H1 (cell line): ENCODE measurements around the gene SECTM1.

Experiments
- JUND ChIP-seq: IDR thresholded peaks from 2 replicates; pipeline ENCODE4 v1.6.1; 2011; ENCODE audit warnings: mild to moderate bottlenecking, improper control_type of control experiment, low read length
- POLR2AphosphoS5 ChIP-seq: IDR thresholded peaks from 2 replicates; pipeline ENCODE4 v1.6.1; 2011; ENCODE audit warnings: low read depth, low read length
- TF ChIP-seq, protein P1 (sequence below), 3 experiments: IDR thresholded peaks; 1 replicate in 2 of 3; 2 replicates in 1 of 3; pipeline versions ENCODE4 v1.5.1 to v1.6.1; 2011; ENCODE audit warnings: low read length in 3 of 3, mild to moderate bottlenecking in 3 of 3, inconsistent platforms in 2 of 3, low read depth in 1 of 3, moderate library complexity in 1 of 3; ENCODE audit not compliant: insufficient read depth in 1 of 3; ENCODE audit errors: control extremely low read depth in 1 of 3

DNA sequence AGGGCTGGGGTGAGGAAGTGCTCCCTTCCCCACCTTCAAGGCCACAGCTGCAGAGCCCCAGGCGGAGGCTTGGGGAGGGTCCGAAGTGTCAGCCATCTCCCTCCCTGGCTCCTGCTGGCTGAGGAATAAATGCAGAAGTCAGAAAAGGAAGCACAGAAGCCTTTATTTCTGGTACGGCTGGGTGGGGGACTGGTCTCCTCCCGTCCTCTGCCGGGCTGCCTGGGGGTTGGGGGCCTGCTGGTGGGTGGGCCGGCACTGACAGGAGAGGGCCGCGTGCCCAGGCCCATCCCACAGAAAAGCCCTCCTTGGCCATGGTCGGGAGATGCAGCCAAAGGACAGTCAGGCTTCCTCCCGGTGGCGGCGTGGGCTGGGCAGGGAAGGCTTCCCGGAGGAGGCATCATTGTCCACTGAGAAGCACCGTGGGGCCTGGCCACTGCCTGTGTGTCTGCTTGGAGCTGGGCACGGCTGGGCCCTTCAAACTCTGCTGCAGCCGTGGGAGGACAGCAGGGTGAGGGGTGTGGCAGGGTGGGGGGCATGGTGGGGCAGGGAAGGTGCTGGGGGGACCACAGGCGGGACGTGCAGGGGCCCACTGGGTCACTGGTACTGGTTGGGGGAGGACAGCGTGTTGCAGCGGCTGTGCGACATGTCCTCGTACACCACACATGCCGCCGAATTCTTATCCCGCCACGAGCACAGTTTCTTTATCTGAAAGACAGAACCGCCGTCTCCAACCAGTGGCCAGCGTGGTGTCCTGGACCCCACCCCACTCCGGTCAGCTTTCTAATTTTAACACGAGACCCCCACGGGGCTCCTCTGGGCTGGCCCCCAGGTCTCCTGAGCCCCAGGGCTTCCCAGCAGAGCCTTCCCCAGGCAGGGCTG is 18.6 kb downstream of the SECTM1 start:
- no peak for TF ChIP-seq JUND
- TF ChIP-seq, protein P1, sequence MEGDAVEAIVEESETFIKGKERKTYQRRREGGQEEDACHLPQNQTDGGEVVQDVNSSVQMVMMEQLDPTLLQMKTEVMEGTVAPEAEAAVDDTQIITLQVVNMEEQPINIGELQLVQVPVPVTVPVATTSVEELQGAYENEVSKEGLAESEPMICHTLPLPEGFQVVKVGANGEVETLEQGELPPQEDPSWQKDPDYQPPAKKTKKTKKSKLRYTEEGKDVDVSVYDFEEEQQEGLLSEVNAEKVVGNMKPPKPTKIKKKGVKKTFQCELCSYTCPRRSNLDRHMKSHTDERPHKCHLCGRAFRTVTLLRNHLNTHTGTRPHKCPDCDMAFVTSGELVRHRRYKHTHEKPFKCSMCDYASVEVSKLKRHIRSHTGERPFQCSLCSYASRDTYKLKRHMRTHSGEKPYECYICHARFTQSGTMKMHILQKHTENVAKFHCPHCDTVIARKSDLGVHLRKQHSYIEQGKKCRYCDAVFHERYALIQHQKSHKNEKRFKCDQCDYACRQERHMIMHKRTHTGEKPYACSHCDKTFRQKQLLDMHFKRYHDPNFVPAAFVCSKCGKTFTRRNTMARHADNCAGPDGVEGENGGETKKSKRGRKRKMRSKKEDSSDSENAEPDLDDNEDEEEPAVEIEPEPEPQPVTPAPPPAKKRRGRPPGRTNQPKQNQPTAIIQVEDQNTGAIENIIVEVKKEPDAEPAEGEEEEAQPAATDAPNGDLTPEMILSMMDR (IDR thresholded peaks at IDR 0.05; ENCODE audit: control extremely low read depth in 1 of 3, insufficient read depth in 1 of 3, low read depth in 1 of 3, low read length in 3 of 3), result no peak
- no peak for TF ChIP-seq POLR2AphosphoS5
